K562 (cell line): ENCODE data around the gene STAT6. TPM values are rescaled to one million over a fixed set of nuclear protein-coding genes. Genes with fewer than 3 reads are reported as not detected.

Experiments used
- CBX2 ChIP-seq: fragments of 200-600 bp; sonication (generic); IDR thresholded peaks from one replicate; pipeline ENCODE4 v1.6.1; 2012; ENCODE audit warnings: mild to moderate bottlenecking, low read length, inconsistent platforms; ENCODE audit not compliant: insufficient read depth, poor library complexity, severe bottlenecking
- CHD2 ChIP-seq: IDR thresholded peaks from 2 replicates; pipeline ENCODE4 v1.6.1; 2011; ENCODE audit warnings: low read depth, low read length
- CUX1 ChIP-seq: fragments of 200-800 bp; sonication (Bioruptor generic); IDR thresholded peaks from 2 replicates; pipeline ENCODE4 v1.6.1; 2016; ENCODE audit warnings: missing genetic modification characterization, missing compliant biosample characterization
- DDX20 ChIP-seq: fragments of 450-650 bp; IDR thresholded peaks from 2 replicates; pipeline ENCODE4 v1.6.1; 2016; ENCODE audit warnings: missing genetic modification characterization, low read depth, mild to moderate bottlenecking, missing compliant biosample characterization, moderate library complexity
- EP300 ChIP-seq: IDR thresholded peaks from 2 replicates; pipeline ENCODE4 v1.6.1; 2012; ENCODE audit warnings: low read length, improper control_type of control experiment
- ERF ChIP-seq: fragments of 450-650 bp; formaldehyde crosslinking; IDR thresholded peaks from 2 replicates; pipeline ENCODE4 v1.4.0; 2020; ENCODE audit warnings: mild to moderate bottlenecking, mixed read lengths
- ETV1 ChIP-seq: fragments of 450-650 bp; conservative IDR thresholded peaks from 2 replicates; pipeline ENCODE4 v1.6.1; 2016; ENCODE audit warnings: missing genetic modification characterization, control low read depth, low read depth, missing compliant biosample characterization
- FOXP4 ChIP-seq: sonication (generic); formaldehyde crosslinking; IDR thresholded peaks from 2 replicates; pipeline ENCODE4 v1.8.0; 2022; ENCODE audit warnings: mild to moderate bottlenecking, missing genetic modification reagents, borderline replicate concordance
- GTF2A2 ChIP-seq: IDR thresholded peaks from 2 replicates; pipeline ENCODE4 v1.6.1; 2016; ENCODE audit warnings: mild to moderate bottlenecking, missing genetic modification characterization, missing compliant biosample characterization
- MCM7 ChIP-seq, 2 experiments: fragments of 450-650 bp; IDR thresholded peaks; 2 replicates each; pipeline ENCODE4 v1.6.1; 2016 to 2018
- NR2C2 ChIP-seq, 2 experiments: fragments of 200-800 bp in 1 of 2; sonication (Bioruptor generic) in 1 of 2; sonication (generic) in 1 of 2; formaldehyde crosslinking in 1 of 2; IDR thresholded peaks; 2 replicates each; pipeline versions ENCODE4 v1.6.1 to v1.8.0; 2016 to 2022; ENCODE audit warnings: mild to moderate bottlenecking in 1 of 2, missing compliant biosample characterization in 1 of 2, missing genetic modification characterization in 1 of 2, missing genetic modification reagents in 1 of 2
- RAD51 ChIP-seq: fragments of 450-650 bp; IDR thresholded peaks from 2 replicates; pipeline ENCODE4 v1.7.1; 2016; ENCODE audit warnings: low read depth, mild to moderate bottlenecking, borderline replicate concordance
- RFX1 ChIP-seq: fragments of 450-650 bp; IDR thresholded peaks from 2 replicates; pipeline ENCODE4 v1.6.1; 2016; ENCODE audit warnings: mild to moderate bottlenecking, moderate library complexity
- ZBTB9 ChIP-seq: fragments of 450-650 bp; formaldehyde crosslinking; IDR thresholded peaks from 2 replicates; pipeline ENCODE4 v1.4.0; 2020; ENCODE audit warnings: mild to moderate bottlenecking, moderate library complexity
- ZNF347 ChIP-seq: fragments of 450-650 bp; formaldehyde crosslinking; IDR thresholded peaks from 2 replicates; pipeline ENCODE4 v1.4.0; 2020; ENCODE audit warnings: low read depth, mild to moderate bottlenecking, moderate library complexity
- polyA plus RNA-seq, 8 experiments: library from polyadenylated mRNA; depleted of rRNA in 4 of 8; stranded (reverse) in 5 of 8; unstranded in 3 of 8; fragments of >200 nt; fragmentation: Nextera tagmentation in 2 of 8; fragmentation: Illumina TruSeq in 1 of 8; extraction: Ambion mirVana in 2 of 8; extraction: Trizol in 1 of 8; gene quantifications; 2 replicates each; pipeline versions ENCODE4 v1.2.1 to v1.2.3, GENCODE V29; 2011 to 2014; ENCODE audit warnings: inconsistent platforms in 1 of 8, missing spikeins in 1 of 8
- total RNA-seq, 7 experiments: library from RNA; depleted of rRNA in 6 of 7; stranded (reverse); fragments of >200 nt in 6 of 7; fragmentation: Illumina TruSeq in 2 of 7; extraction: Trizol in 2 of 7; gene quantifications; 2 replicates each; pipeline versions ENCODE4 v1.2.1 to v1.2.3, GENCODE V29; 2011 to 2021; ENCODE audit warnings: low replicate concordance in 1 of 7
- TF ChIP-seq, protein P1 (sequence below): fragments of 200-400 bp; formaldehyde crosslinking; IDR thresholded peaks from 2 replicates; pipeline ENCODE4 v1.6.1; 2017; ENCODE audit warnings: mild to moderate bottlenecking, low read depth, low read length, moderate library complexity

The STAT6 gene
- total and polyA plus RNA-seq, 9 of the 15 experiments (the other 6 are each of a cell fraction or from before 2014, with no cell fraction given) = 2.4 to 49.5 (median 26.5) TPM

DNA sequence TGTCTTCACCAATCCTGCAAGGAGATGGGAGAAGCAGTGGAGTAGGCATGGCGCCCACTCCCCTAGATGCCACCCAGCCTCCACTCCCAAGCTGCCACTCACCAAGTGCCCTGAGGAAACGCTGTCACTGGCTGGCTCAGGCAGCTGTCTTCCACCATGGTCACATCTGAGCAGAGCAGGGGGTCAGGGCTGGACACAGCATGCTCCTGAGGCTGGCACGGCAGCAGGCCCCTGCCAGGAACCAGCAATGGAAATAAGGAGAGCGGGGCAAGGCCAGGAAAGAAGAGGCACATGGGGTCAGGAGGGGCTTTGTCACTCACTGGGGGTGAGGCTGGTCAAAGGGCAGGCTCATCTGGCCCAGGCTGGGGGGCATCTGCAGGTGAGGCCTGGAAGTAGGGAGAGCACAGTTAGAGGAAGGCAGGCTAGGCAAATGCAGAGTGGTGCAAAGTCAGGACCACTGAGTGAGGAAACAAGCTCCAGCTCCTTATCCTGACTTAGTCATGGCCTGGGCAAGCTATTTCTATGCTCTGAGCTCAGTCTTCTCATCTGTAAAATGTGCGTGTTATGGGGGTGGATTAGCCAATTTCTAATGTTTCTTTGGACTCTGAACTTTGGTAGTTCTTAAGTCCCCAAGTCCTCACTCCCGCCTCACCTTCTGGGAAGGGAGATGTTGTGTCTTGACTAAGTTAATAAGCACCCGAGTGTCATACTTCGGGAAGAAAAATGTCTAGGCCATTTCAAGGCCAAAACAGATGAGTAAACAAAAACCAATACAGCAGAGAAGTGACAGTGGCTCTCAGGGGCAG is 14.2 kb downstream of the STAT6 start (continued):
- TF ChIP-seq, protein P1, sequence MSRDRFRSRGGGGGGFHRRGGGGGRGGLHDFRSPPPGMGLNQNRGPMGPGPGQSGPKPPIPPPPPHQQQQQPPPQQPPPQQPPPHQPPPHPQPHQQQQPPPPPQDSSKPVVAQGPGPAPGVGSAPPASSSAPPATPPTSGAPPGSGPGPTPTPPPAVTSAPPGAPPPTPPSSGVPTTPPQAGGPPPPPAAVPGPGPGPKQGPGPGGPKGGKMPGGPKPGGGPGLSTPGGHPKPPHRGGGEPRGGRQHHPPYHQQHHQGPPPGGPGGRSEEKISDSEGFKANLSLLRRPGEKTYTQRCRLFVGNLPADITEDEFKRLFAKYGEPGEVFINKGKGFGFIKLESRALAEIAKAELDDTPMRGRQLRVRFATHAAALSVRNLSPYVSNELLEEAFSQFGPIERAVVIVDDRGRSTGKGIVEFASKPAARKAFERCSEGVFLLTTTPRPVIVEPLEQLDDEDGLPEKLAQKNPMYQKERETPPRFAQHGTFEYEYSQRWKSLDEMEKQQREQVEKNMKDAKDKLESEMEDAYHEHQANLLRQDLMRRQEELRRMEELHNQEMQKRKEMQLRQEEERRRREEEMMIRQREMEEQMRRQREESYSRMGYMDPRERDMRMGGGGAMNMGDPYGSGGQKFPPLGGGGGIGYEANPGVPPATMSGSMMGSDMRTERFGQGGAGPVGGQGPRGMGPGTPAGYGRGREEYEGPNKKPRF = no peak
- TF ChIP-seq RFX1 = no peak
- TF ChIP-seq ETV1 (tag) = no peak
- no peak for TF ChIP-seq ZBTB9 (CRISPR knock-in tag)
- no peak for TF ChIP-seq EP300
- TF ChIP-seq NR2C2 (CRISPR knock-in tag; IDR thresholded peaks at IDR 0.05) = no peak
- TF ChIP-seq NR2C2 (tag; IDR thresholded peaks at IDR 0.05) = no peak
- no peak for TF ChIP-seq CHD2
- no peak for TF ChIP-seq MCM7 (IDR thresholded peaks at IDR 0.05)
- no peak for TF ChIP-seq CBX2
- TF ChIP-seq DDX20 (tag) = no peak
- TF ChIP-seq FOXP4 = no peak
- TF ChIP-seq CUX1 (CRISPR knock-in tag) = no peak
- TF ChIP-seq ZNF347 (CRISPR knock-in tag) = no peak
- no peak for TF ChIP-seq RAD51
- TF ChIP-seq ERF = no peak
- TF ChIP-seq GTF2A2 (tag) = no peak
